Mesenchymal stem cell (in vitro differentiated cells and primary cell): ENCODE measurements around the gene CD6.

Experiments
- DNase-seq: peaks from one replicate; pipeline ENCODE4 v3.0.0-alpha.2; 2013
- H2AFZ ChIP-seq: one replicate; pipeline ENCODE4 v1.6.1; 2013; ENCODE audit warnings: low read depth, mild to moderate bottlenecking, control low read depth, inconsistent platforms, low read length, moderate library complexity
- H2AK5ac ChIP-seq: 2 replicates; pipeline ENCODE4 v1.6.1; 2013; ENCODE audit warnings: low read length, moderate library complexity, mild to moderate bottlenecking, inconsistent platforms; ENCODE audit not compliant: severe bottlenecking
- H2BK120ac ChIP-seq: one replicate; pipeline ENCODE4 v1.6.1; 2013; ENCODE audit warnings: low read depth, mild to moderate bottlenecking, inconsistent platforms, low read length, moderate library complexity
- H2BK12ac ChIP-seq, 2 experiments: one replicate each; pipeline ENCODE4 v1.6.1; 2013; ENCODE audit warnings: inconsistent platforms in 2 of 2, low read length in 2 of 2, mild to moderate bottlenecking in 2 of 2, moderate library complexity in 2 of 2, control low read depth in 1 of 2
- H2BK15ac ChIP-seq: one replicate; pipeline ENCODE4 v1.6.1; 2013; ENCODE audit warnings: mild to moderate bottlenecking, low read depth, inconsistent platforms; ENCODE audit not compliant: poor library complexity, severe bottlenecking
- H2BK5ac ChIP-seq: 2 replicates; pipeline ENCODE4 v1.6.1; 2013; ENCODE audit warnings: low read depth, mild to moderate bottlenecking, low read length, control low read depth, inconsistent platforms; ENCODE audit not compliant: poor library complexity, severe bottlenecking
- H3K14ac ChIP-seq, 2 experiments: one replicate each; pipeline ENCODE4 v1.6.1; 2013; ENCODE audit warnings: inconsistent platforms in 2 of 2, low read length in 2 of 2, control low read depth in 1 of 2, mild to moderate bottlenecking in 1 of 2, moderate library complexity in 1 of 2
- H3K18ac ChIP-seq, 2 experiments: one replicate each; pipeline ENCODE4 v1.6.1; 2013; ENCODE audit warnings: inconsistent platforms in 2 of 2, low read length in 2 of 2, control low read depth in 1 of 2, low read depth in 1 of 2, mild to moderate bottlenecking in 1 of 2
- H3K23ac ChIP-seq, 2 experiments: one replicate each; pipeline ENCODE4 v1.6.1; 2013; ENCODE audit warnings: inconsistent platforms in 2 of 2, low read length in 2 of 2, mild to moderate bottlenecking in 2 of 2, moderate library complexity in 2 of 2, control low read depth in 1 of 2
- H3K27ac ChIP-seq: 2 replicates; pipeline ENCODE4 v1.5.1; 2013; ENCODE audit warnings: mild to moderate bottlenecking, moderate library complexity, low read length, control low read depth, inconsistent platforms; ENCODE audit not compliant: poor library complexity, severe bottlenecking
- H3K27me3 ChIP-seq, 2 experiments: 2 replicates each; pipeline versions ENCODE4 v1.6.1 to v1.7.0; 2013; ENCODE audit warnings: low read length in 2 of 2, mild to moderate bottlenecking in 2 of 2, moderate library complexity in 2 of 2, control low read depth in 1 of 2, inconsistent platforms in 1 of 2; ENCODE audit not compliant: control insufficient read depth in 1 of 2, insufficient read depth in 1 of 2
- H3K36me3 ChIP-seq, 2 experiments: 2 replicates each; pipeline versions ENCODE4 v1.6.1 to v1.7.0; 2013; ENCODE audit warnings: low read length in 2 of 2, control low read depth in 1 of 2, inconsistent platforms in 1 of 2, low read depth in 1 of 2, mild to moderate bottlenecking in 1 of 2; ENCODE audit not compliant: insufficient read depth in 2 of 2, control insufficient read depth in 1 of 2
- H3K4ac ChIP-seq, 2 experiments: one replicate each; pipeline ENCODE4 v1.6.1; 2013; ENCODE audit warnings: inconsistent platforms in 2 of 2, low read length in 2 of 2, mild to moderate bottlenecking in 2 of 2, moderate library complexity in 2 of 2, control low read depth in 1 of 2, low read depth in 1 of 2
- H3K4me1 ChIP-seq: 2 replicates; pipeline ENCODE4 v1.6.1; 2013; ENCODE audit warnings: low read depth, low read length, control low read depth; ENCODE audit not compliant: control insufficient read depth, insufficient read depth
- H3K4me2 ChIP-seq: 2 replicates; pipeline ENCODE4 v1.6.1; 2013; ENCODE audit warnings: low read length, mild to moderate bottlenecking, inconsistent platforms; ENCODE audit not compliant: poor library complexity, severe bottlenecking
- H3K4me3 ChIP-seq, 2 experiments: 2 replicates each; pipeline versions ENCODE4 v1.5.1 to v1.7.0; 2013; ENCODE audit warnings: low read length in 2 of 2, mild to moderate bottlenecking in 2 of 2, control low read depth in 1 of 2, low read depth in 1 of 2; ENCODE audit not compliant: insufficient read depth in 1 of 2
- H3K79me1 ChIP-seq: replicated peaks from 2 replicates; pipeline ENCODE4 v1.6.1; 2013; ENCODE audit warnings: mild to moderate bottlenecking, control low read depth, low read length, inconsistent platforms; ENCODE audit not compliant: poor library complexity, severe bottlenecking
- H3K9ac ChIP-seq: 2 replicates; pipeline ENCODE4 v1.7.0; 2013; ENCODE audit warnings: mild to moderate bottlenecking, low read length, moderate library complexity
- H3K9me3 ChIP-seq: 2 replicates; pipeline ENCODE4 v1.7.0; 2013; ENCODE audit warnings: mild to moderate bottlenecking, low read length; ENCODE audit not compliant: control insufficient read depth
- H4K8ac ChIP-seq: one replicate; pipeline ENCODE4 v1.6.1; 2013; ENCODE audit warnings: inconsistent platforms, mild to moderate bottlenecking, low read length, moderate library complexity
- H4K91ac ChIP-seq: one replicate; pipeline ENCODE4 v1.6.1; 2013; ENCODE audit warnings: mild to moderate bottlenecking, low read length, inconsistent platforms
- WGBS: methylation state at CpG from one replicate; pipeline ENCODE4 v1.1.7; 2013; ENCODE audit warnings: mixed read lengths; 5-methylcytosine and 5-hydroxymethylcytosine counted together

Gene CD6

DNA sequence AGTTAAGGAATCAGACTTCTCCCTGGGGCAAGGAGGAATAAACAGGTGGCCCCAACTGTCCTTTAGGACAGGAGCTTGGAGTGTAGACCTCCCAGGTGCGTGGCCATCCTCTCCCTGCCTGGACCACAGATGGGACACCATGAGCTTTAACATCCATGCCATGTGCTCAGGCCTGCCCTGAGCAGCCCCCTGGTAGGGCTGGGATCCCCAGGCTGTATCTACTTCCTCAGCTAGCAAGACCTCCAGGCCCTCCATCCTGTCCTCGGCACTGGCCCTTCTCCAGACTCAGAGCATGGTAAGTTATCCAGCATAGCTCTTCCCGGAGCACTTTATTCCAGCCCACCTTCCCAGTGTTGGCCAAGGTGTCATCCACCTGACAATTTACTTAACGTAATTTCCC, 5.7 kb downstream of the CD6 start:
- H2BK12ac ChIP-seq = no peak overlapping the region
- no peak overlapping the region for H2AK5ac ChIP-seq
- no peak overlapping the region for H2BK15ac ChIP-seq
- H3K14ac ChIP-seq = no peak overlapping the region
- no peak overlapping the region for H3K9ac ChIP-seq
- H2AFZ ChIP-seq = no peak overlapping the region
- H4K91ac ChIP-seq = no peak overlapping the region
- no peak overlapping the region for H3K4me2 ChIP-seq
- no peaks in the 10 kb centered on the region for H3K36me3 ChIP-seq
- DNase-seq = no peak
- H3K18ac ChIP-seq = no peak overlapping the region
- no peak overlapping the region for H4K8ac ChIP-seq
- no peak overlapping the region for H3K4me3 ChIP-seq
- H3K4ac ChIP-seq = no peak overlapping the region
- H3K4me1 ChIP-seq = no peaks in the 10 kb centered on the region
- 78% methylated on average over 4 of the region's 4 CpGs for WGBS
- no peaks in the 10 kb centered on the region for H3K9me3 ChIP-seq
- no peak overlapping the region for H3K23ac ChIP-seq
- no peaks in the 10 kb centered on the region for H3K79me1 ChIP-seq
- no peak overlapping the region for H2BK120ac ChIP-seq
- H3K27me3 ChIP-seq = peaks cover 23 to 35% of the 10 kb centered on the region in 2 experiments
- no peak overlapping the region for H2BK5ac ChIP-seq
- H3K27ac ChIP-seq = no peak overlapping the region

DNA sequence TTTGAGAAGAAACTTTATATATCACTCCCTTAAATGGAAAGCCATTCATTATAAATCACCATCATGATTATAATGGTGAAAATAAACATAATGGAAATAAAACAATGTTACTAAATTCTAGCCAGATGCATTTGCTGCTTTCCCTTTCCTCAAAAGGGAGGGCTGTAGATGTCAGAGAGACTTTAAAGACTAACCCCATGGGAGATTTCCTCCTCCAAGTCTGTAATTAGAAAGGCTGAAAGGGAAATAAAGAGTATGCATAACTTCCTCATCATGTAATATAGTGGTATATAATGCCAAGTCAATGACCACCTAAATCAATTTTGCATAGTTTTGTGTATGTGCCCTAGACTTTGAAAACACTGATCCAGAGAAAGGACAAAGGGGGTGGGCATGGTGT, 6.4 kb downstream of the CD6 start:
- DNase-seq = no peak
- no peak overlapping the region for H3K23ac ChIP-seq
- H3K27me3 ChIP-seq = peaks cover 17 to 29% of the 10 kb centered on the region in 2 experiments
- no peak overlapping the region for H4K91ac ChIP-seq
- H3K27ac ChIP-seq = no peak overlapping the region
- no peaks in the 10 kb centered on the region for H3K9me3 ChIP-seq
- H3K79me1 ChIP-seq = no peaks in the 10 kb centered on the region
- no peak overlapping the region for H3K18ac ChIP-seq
- no peak overlapping the region for H2AK5ac ChIP-seq
- no peak overlapping the region for H2BK5ac ChIP-seq
- H4K8ac ChIP-seq = no peak overlapping the region
- no peak overlapping the region for H3K4me2 ChIP-seq
- no peak overlapping the region for H2BK15ac ChIP-seq
- no peaks in the 10 kb centered on the region for H3K4me1 ChIP-seq
- no peak overlapping the region for H2AFZ ChIP-seq
- no peak overlapping the region for H2BK12ac ChIP-seq
- H3K14ac ChIP-seq = no peak overlapping the region
- no peak overlapping the region for H3K9ac ChIP-seq
- H2BK120ac ChIP-seq = no peak overlapping the region
- no peak overlapping the region for H3K4me3 ChIP-seq
- no peak overlapping the region for H3K4ac ChIP-seq
- H3K36me3 ChIP-seq = no peaks in the 10 kb centered on the region

DNA sequence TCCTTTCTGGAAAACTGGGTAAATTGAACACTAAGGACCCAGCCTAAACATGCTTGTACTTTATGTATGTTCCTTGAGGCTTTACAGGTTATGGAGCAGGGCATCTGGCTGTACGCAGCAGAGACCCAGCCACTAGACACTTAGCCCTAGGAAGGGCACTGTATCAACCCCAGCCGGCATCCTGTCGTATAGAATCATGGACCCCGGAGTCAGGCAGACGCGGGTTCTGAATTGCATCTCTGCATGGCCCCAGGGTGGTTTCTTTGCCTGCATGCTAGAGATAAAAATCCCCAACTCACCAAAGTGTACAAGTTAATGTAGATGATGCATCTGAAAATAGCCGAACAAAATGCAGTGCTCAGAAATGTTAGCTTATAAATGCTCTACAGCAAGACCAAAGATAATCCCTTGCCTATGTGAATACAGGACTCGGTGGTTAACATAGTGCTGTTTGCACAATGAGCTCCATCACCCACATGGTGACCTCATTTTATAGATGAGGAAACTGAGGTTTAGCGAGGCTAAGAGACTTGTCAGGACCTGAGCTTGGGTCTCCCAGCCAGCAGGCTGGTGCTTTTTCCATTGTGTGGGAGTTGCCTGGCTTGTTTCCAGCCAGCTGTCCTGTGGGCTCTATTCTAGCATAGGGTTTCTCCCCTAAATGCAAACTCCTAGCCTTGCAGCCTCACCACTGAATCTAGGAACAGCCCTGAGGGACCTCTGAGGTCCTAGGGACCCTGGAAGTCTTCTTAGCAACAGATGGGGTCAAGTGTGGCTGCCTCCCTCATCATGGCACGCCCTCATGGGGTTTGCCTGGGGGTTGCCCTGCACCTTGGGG, 7.3 kb downstream of the CD6 start:
- 83% methylated on average over 10 of the region's 10 CpGs for WGBS
- Histone ChIP-seq H3K9ac (no peak overlapping the region), H2BK12ac (no peak overlapping the region), H3K79me1 (no peaks in the 10 kb centered on the region), H3K27me3 (peaks cover 16 to 29% of the 10 kb centered on the region in 2 experiments), H3K4me1 (no peaks in the 10 kb centered on the region), H2AFZ (no peak overlapping the region), H3K9me3 (no peaks in the 10 kb centered on the region), H3K27ac (no peak overlapping the region), H3K18ac (no peak overlapping the region), H3K4me3 (no peak overlapping the region), H3K4ac (no peak overlapping the region), H4K91ac (no peak overlapping the region), H3K36me3 (no peaks in the 10 kb centered on the region), H2BK120ac (no peak overlapping the region), H3K4me2 (no peak overlapping the region), H2AK5ac (no peak overlapping the region), H3K14ac (no peak overlapping the region), H3K23ac (no peak overlapping the region), H2BK5ac (no peak overlapping the region), H2BK15ac (no peak overlapping the region), H4K8ac (no peak overlapping the region)
- DNase-seq = no peak

DNA sequence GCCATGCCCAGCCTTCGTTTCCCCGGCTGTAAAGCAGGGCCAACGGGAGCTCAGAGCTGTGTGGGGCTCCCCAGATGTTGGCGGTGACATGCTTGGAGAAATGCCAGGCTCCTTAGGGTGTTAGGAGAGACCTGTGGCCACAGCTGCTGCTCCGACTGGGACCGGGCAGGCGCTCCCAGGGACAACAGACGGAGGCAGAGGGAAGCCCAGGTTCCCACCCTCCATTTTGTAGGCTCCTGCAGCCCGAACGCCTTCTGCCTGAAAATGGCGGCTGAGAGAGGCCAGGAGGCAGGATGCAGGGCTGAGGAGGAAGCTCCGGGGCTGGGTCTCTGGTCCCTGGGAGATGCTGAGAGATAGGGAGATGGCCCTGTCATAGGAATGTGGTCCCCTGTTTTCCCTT, 10.0 kb downstream of the CD6 start:
- H2BK120ac ChIP-seq = no peak overlapping the region
- no peak overlapping the region for H2AK5ac ChIP-seq
- H3K4me1 ChIP-seq = peaks cover 2% of the 10 kb centered on the region
- H3K27me3 ChIP-seq = peaks cover 16 to 40% of the 10 kb centered on the region in 2 experiments
- no peak overlapping the region for H3K9ac ChIP-seq
- no peak overlapping the region for H3K4ac ChIP-seq
- no peaks in the 10 kb centered on the region for H3K79me1 ChIP-seq
- H2BK12ac ChIP-seq = no peak overlapping the region
- DNase-seq = no peak
- H3K14ac ChIP-seq = no peak overlapping the region
- H2AFZ ChIP-seq = no peak overlapping the region
- no peak overlapping the region for H4K8ac ChIP-seq
- no peak overlapping the region for H3K4me2 ChIP-seq
- H2BK5ac ChIP-seq = no peak overlapping the region
- no peak overlapping the region for H2BK15ac ChIP-seq
- no peak overlapping the region for H3K23ac ChIP-seq
- H3K18ac ChIP-seq = no peak overlapping the region
- H4K91ac ChIP-seq = no peak overlapping the region
- H3K36me3 ChIP-seq = no peaks in the 10 kb centered on the region
- WGBS = 88% methylated on average over 11 of the region's 12 CpGs
- no peak overlapping the region for H3K27ac ChIP-seq
- H3K4me3 ChIP-seq = no peak overlapping the region
- no peaks in the 10 kb centered on the region for H3K9me3 ChIP-seq
